Aorta (tissue), 5 donors: ENCODE data around the gene SLC39A9. TPM values are rescaled to one million over a fixed set of nuclear protein-coding genes. Genes with fewer than 3 reads are reported as not detected.

ENCODE experiments used
- ATAC-seq: fragments of 200-7000 bp; cut with Tn5 transposase; one replicate; pipeline ENCODE4 v1.9.1; 2022; ENCODE audit warnings: moderate library complexity; ENCODE audit not compliant: low FRiP score
- DNase-seq, 2 donors: peaks; one replicate each; pipeline ENCODE4 v3.0.0-alpha.2; 2020
- H3K27ac ChIP-seq, 2 donors: one replicate each; pipeline ENCODE4 v1.5.1; 2013; ENCODE audit warnings: low read length in 2 of 2, mild to moderate bottlenecking in 2 of 2, moderate library complexity in 2 of 2, control low read depth in 1 of 2, inconsistent platforms in 1 of 2, low read depth in 1 of 2
- H3K27me3 ChIP-seq, 2 donors: one replicate each; pipeline ENCODE4 v1.6.1; 2013; ENCODE audit warnings: control low read depth in 1 of 2, low read length in 1 of 2, mild to moderate bottlenecking in 1 of 2, moderate library complexity in 1 of 2; ENCODE audit not compliant: insufficient read depth in 2 of 2, control insufficient read depth in 1 of 2
- H3K36me3 ChIP-seq, 2 donors: one replicate each; pipeline ENCODE4 v1.6.1; 2013; ENCODE audit warnings: control low read depth in 1 of 2, low read length in 1 of 2, mild to moderate bottlenecking in 1 of 2; ENCODE audit not compliant: insufficient read depth in 2 of 2, control insufficient read depth in 1 of 2
- H3K4me1 ChIP-seq, 2 donors: one replicate each; pipeline ENCODE4 v1.6.1; 2013; ENCODE audit warnings: low read length in 2 of 2, control low read depth in 1 of 2, mild to moderate bottlenecking in 1 of 2, moderate library complexity in 1 of 2; ENCODE audit not compliant: insufficient read depth in 2 of 2, control insufficient read depth in 1 of 2
- H3K4me3 ChIP-seq, 2 donors: one replicate each; pipeline ENCODE4 v1.5.1; 2013; ENCODE audit warnings: low read length in 2 of 2, control low read depth in 1 of 2, mild to moderate bottlenecking in 1 of 2
- H3K9me3 ChIP-seq: one replicate; pipeline ENCODE4 v1.6.1; 2013; ENCODE audit warnings: mild to moderate bottlenecking, low read length; ENCODE audit not compliant: control insufficient read depth
- WGBS, 2 donors: extraction: QIAGEN DNeasy Blood & Tissue Kit; methylation state at CpG; one replicate each; pipeline ENCODE4 v1.1.7; 2013; 5-methylcytosine and 5-hydroxymethylcytosine counted together
- intact Hi-C, 2 donors: fragments of 100-400 bp; cut with DNase I; formaldehyde crosslinking; loops; one replicate each; pipeline versions ENCODE4 v1.14.2 to v1.15.0; 2022
- polyA plus RNA-seq, 2 donors: library from polyadenylated mRNA; stranded (reverse); fragments of 200-250 nt; gene quantifications; one replicate each; pipeline ENCODE4 v1.2.3, GENCODE V29; 2013
- total RNA-seq, 2 donors: library from RNA; stranded (reverse); fragmentation: NEBNext Ultra II Directional; extraction: Animal tissue kit (Norgen Biotek cat#: 25700); gene quantifications; one replicate each; pipeline ENCODE4 v1.2.1, GENCODE V29; 2021
- donor health status: healthy with polysubstance abuse.
- donor health status: Bipolar disorder and iron deficiency.
- donor health status: DM: no; HTN: no; CAD: no.
- donor health status: DM: no; HTN: no; CAD: no.
- donor health status: DM: yes; HTN: yes; CAD: no.

SLC39A9 gene
- total and polyA plus RNA-seq, 4 donors = 10.1 to 44.3 (median 27.0) TPM

DNA sequence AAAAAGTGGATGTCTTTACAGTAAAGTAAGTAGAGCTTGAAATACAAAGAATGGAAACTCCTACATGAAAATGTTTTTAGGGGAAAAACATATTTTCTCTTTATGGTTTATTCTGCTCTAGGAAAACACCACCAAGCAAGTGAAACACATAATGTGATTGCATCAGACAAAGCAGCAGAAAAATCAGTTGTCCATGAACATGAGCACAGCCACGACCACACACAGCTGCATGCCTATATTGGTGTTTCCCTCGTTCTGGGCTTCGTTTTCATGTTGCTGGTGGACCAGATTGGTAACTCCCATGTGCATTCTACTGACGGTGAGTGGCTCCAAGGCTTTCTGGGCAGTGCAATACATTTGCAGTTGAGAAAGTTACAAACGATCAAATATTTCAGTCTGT is 43.5 kb downstream of the SLC39A9 start:
- Histone ChIP-seq H3K27ac (no peak overlapping the region), H3K9me3 (no peaks in the 10 kb centered on the region), H3K36me3 (peaks cover 0 to 3% of the 10 kb centered on the region in 2 donors), H3K4me3 (no peak overlapping the region), H3K27me3 (no peaks in the 10 kb centered on the region), H3K4me1 (no peaks in the 10 kb centered on the region)
- 70 to 75% methylated on average over 5 of the region's 5 CpGs for WGBS, 2 donors
- ATAC-seq (no peak), DNase-seq (no peak)
- intact Hi-C loops = no loop called here

DNA sequence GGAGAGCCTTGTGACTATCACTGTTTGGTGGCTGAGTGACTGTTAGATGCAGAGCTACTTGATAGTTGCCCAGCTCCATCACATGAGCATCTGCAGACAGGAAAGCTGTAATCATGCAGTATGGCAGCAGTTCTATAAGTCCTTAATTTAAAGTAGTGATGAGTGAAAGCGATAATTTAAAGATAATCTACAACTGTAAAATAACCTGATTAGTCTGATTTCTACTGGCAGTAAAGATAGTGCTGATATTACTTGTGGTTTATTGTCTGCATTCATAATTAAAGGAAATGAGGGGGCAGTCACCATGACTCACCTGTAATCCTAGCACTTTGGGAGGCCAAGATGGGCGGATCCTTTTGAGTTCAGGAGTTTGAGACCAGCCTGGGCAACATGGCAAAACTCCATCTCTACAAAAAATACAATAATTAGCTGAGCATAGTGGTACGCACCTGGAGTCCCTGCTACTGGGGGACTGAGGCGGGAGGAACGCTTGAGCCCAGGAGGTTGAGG is 44.9 kb downstream of the SLC39A9 start:
- DNase-seq = no peak
- no peaks in the 10 kb centered on the region for H3K27me3 ChIP-seq
- H3K9me3 ChIP-seq = no peaks in the 10 kb centered on the region
- intact Hi-C loops = no loop called here
- no peak overlapping the region for H3K27ac ChIP-seq
- H3K36me3 ChIP-seq = peaks cover 0 to 3% of the 10 kb centered on the region in 2 donors
- 96 to 97% methylated on average over 5 of the region's 5 CpGs for WGBS, 2 donors
- H3K4me1 ChIP-seq = no peaks in the 10 kb centered on the region
- H3K4me3 ChIP-seq = no peak overlapping the region
- ATAC-seq = no peak

DNA sequence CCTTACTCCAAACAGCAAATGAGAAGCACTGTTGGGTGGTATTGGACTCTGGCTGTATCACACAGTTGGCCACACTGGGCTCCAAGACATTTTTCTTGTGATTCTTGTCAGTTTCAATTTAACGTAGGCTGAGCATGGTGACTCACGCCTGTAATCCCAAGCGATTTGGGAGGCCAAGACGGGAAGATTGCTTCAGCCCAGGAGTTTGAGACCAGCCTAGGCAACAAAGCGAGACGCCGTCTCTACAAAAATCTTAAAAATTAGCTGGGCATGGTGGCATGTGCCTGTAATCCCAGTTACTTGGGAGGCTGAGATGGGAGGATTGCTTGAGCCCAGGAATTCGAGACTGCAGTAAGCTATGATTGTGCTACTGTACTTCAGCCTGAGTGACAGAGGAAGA is 50.7 kb downstream of the SLC39A9 start:
- no peak for ATAC-seq
- no peaks in the 10 kb centered on the region for H3K36me3 ChIP-seq
- H3K4me3 ChIP-seq = no peak overlapping the region
- no peaks in the 10 kb centered on the region for H3K4me1 ChIP-seq
- intact Hi-C loops = no loop called here
- H3K27me3 ChIP-seq = no peaks in the 10 kb centered on the region
- DNase-seq = no peak
- H3K9me3 ChIP-seq = no peaks in the 10 kb centered on the region
- WGBS, 2 donors = 94 to 96% methylated on average over 8 of the region's 8 CpGs
- no peak overlapping the region for H3K27ac ChIP-seq

DNA sequence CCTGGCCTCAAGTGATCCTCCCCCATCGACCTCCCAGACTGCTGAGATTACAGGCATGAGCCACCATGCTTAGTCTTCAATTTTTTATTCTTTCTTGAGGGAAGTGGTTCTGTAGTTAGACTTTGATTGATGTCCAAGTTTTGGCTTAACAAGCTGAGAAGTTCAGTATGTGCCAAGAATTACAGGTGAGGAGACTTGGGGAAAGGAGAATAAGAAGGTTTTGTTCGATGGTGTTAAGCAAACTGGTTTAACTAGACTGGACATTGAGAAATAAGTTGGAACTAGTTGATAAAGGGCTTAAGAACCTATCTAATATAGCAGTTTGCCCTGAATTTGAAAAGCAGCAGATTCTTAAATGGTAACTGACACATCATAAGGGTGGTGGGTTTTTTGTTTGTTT is 53.4 kb downstream of the SLC39A9 start:
- no peaks in the 10 kb centered on the region for H3K36me3 ChIP-seq
- no peak overlapping the region for H3K4me3 ChIP-seq
- H3K9me3 ChIP-seq = no peaks in the 10 kb centered on the region
- no peak overlapping the region for H3K27ac ChIP-seq
- 51 to 63% methylated on average over 2 of the region's 2 CpGs for WGBS, 2 donors
- no peak for ATAC-seq
- intact Hi-C loops = loop anchor here in 1 of 2 donors (10.0 kb wide), 1 partner anchor 47 kb away; no protein-coding TSS in a partner anchor
- H3K27me3 ChIP-seq = no peaks in the 10 kb centered on the region
- DNase-seq = no peak
- H3K4me1 ChIP-seq = no peaks in the 10 kb centered on the region

DNA sequence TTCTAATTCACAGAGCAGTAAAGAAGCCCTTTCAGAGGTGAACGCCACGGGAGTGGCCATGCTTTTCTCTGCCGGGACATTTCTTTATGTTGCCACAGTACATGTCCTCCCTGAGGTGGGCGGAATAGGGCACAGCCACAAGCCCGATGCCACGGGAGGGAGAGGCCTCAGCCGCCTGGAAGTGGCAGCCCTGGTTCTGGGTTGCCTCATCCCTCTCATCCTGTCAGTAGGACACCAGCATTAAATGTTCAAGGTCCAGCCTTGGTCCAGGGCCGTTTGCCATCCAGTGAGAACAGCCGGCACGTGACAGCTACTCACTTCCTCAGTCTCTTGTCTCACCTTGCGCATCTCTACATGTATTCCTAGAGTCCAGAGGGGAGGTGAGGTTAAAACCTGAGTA is 59.9 kb downstream of the SLC39A9 start:
- Histone ChIP-seq H3K4me1 (no peaks in the 10 kb centered on the region), H3K27me3 (no peaks in the 10 kb centered on the region), H3K9me3 (no peaks in the 10 kb centered on the region), H3K4me3 (no peak overlapping the region), H3K27ac (no peak overlapping the region), H3K36me3 (peaks cover 0 to 10% of the 10 kb centered on the region in 2 donors)
- no peak for DNase-seq
- WGBS, 2 donors = 85 to 87% methylated on average over 11 of the region's 11 CpGs
- no peak for ATAC-seq
- intact Hi-C loops = loop anchor here in 1 of 2 donors (10.0 kb wide), 1 partner anchor 54 kb away; no protein-coding TSS in a partner anchor

DNA sequence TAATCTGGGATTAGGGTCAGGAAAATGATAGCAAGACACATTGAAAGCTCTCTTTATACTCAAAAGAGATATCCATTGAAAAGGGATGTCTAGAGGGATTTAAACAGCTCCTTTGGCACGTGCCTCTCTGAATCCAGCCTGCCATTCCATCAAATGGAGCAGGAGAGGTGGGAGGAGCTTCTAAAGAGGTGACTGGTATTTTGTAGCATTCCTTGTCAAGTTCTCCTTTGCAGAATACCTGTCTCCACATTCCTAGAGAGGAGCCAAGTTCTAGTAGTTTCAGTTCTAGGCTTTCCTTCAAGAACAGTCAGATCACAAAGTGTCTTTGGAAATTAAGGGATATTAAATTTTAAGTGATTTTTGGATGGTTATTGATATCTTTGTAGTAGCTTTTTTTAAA is 60.6 kb downstream of the SLC39A9 start:
- Histone ChIP-seq H3K36me3 (peaks cover 0 to 10% of the 10 kb centered on the region in 2 donors), H3K27me3 (no peaks in the 10 kb centered on the region), H3K9me3 (no peaks in the 10 kb centered on the region), H3K27ac (no peak overlapping the region), H3K4me1 (no peaks in the 10 kb centered on the region), H3K4me3 (no peak overlapping the region)
- ATAC-seq = no peak
- no peak for DNase-seq
- intact Hi-C loops = loop anchor here in 1 of 2 donors (10.0 kb wide), 1 partner anchor 54 kb away; no protein-coding TSS in a partner anchor
- WGBS, 2 donors = 58 to 70% methylated on average over 1 of the region's 1 CpG

DNA sequence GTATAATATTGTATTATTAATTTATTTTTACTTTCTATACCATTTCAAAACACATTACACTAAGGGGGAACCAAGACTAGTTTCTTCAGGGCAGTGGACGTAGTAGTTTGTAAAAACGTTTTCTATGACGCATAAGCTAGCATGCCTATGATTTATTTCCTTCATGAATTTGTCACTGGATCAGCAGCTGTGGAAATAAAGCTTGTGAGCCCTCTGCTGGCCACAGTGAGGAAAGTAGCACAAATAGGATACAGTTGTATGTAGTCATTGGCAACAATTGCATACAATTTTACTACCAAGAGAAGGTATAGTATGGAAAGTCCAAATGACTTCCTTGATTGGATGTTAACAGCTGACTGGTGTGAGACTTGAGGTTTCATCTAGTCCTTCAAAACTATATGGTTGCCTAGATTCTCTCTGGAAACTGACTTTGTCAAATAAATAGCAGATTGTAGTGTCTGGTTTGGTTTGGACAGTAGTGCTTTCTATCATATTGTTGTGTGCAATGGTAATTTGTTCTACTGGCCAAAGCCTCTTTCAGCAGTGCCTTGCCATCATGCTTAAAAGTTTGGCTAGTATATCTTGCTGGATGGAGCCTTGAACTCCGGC is 61.7 kb downstream of the SLC39A9 start:
- Histone ChIP-seq H3K4me1 (no peaks in the 10 kb centered on the region), H3K27me3 (no peaks in the 10 kb centered on the region), H3K9me3 (no peaks in the 10 kb centered on the region), H3K36me3 (peaks cover 0 to 10% of the 10 kb centered on the region in 2 donors), H3K4me3 (no peak overlapping the region), H3K27ac (no peak overlapping the region)
- intact Hi-C loops = loop anchor here (1.0 to 2.0 kb wide), 2 partner anchors 218 to 221 kb away; no protein-coding TSS in a partner anchor
- ATAC-seq (peak; percentile 91), DNase-seq (peak in 1 of 2 donors; percentile 70)
- WGBS, 2 donors = 24 to 25% methylated on average over 4 of the region's 4 CpGs

DNA sequence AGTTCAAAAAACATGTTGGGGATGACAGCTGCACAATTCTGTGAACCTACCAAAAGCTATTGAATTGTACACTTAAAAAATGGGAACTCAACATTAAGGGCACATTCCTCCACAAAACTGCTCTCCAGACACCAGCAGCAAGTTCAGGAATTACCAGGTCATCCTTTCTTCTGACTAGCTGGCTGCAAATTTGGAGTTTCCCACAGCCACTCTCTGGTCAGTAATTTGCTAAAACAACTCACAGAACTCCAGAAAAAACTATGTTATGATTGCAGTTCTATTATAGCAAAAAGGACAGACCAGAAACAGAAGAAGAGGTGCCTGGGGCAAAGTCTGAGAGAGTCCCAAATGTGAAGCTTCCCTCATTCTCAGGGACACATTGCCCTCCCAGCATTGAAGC is 65.9 kb downstream of the SLC39A9 start:
- ATAC-seq (no peak), DNase-seq (no peak)
- Histone ChIP-seq H3K9me3 (no peaks in the 10 kb centered on the region), H3K4me3 (no peak overlapping the region), H3K36me3 (peaks cover 0 to 3% of the 10 kb centered on the region in 2 donors), H3K27ac (no peak overlapping the region), H3K27me3 (no peaks in the 10 kb centered on the region), H3K4me1 (no peaks in the 10 kb centered on the region)
- intact Hi-C loops = no loop called here

DNA sequence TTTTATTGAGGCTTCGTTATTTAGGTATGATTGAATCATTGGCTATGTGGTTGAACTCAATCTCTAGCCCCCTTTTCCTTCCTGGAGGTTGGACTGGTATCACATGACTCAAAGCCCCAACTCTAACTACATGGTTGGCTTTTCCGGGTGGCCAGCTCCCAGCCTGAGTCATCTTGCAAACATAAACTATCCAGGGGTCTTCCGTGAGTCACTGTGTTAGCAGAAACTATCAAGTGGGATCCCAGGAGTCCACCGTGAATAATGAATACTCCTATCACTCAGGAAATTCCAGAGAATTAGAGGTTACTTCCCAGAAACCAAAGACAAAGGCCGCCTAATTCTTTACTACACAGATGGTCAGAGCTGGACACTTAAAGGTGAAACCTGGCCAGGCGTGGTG is 66.3 kb downstream of the SLC39A9 start:
- Histone ChIP-seq H3K4me3 (no peak overlapping the region), H3K9me3 (no peaks in the 10 kb centered on the region), H3K27me3 (no peaks in the 10 kb centered on the region), H3K27ac (no peak overlapping the region), H3K4me1 (no peaks in the 10 kb centered on the region), H3K36me3 (peaks cover 0 to 3% of the 10 kb centered on the region in 2 donors)
- intact Hi-C loops = no loop called here
- DNase-seq (no peak), ATAC-seq (no peak)
- WGBS, 2 donors = 78 to 81% methylated on average over 6 of the region's 6 CpGs
